HTERT RPE-1 (cell line): ENCODE results near the gene PRR23E.

Experiments used
- in situ Hi-C: fragments of 300-500 bp; cut with MboI; formaldehyde crosslinking; loops from 4 replicates; pipeline ENCODE4 v1.14.3; 2020; ENCODE audit warnings: low sequenced_read_pairs

PRR23E gene

GRCh38 chr3:127207727-127208482 lies 15.0 kb downstream of the PRR23E start:
- in situ Hi-C loops = no loop called here

GRCh38 chr3:127208483-127209100 lies 15.7 kb downstream of the PRR23E start:
- in situ Hi-C loops = no loop called here

GRCh38 chr3:127209155-127209839 lies 16.4 kb downstream of the PRR23E start:
- in situ Hi-C loops = no loop called here

- in situ Hi-C loops = no loop called here
Observed at GRCh38 chr3:127209840-127210653, 17.1 kb downstream of the PRR23E start.

- in situ Hi-C loops = no loop called here
Observed at GRCh38 chr3:127210654-127210943, 17.7 kb downstream of the PRR23E start.

- in situ Hi-C loops = no loop called here
Observed at GRCh38 chr3:127211118-127212060, 18.5 kb downstream of the PRR23E start.

GRCh38 chr3:127212231-127212630 lies 19.3 kb downstream of the PRR23E start:
- in situ Hi-C loops = no loop called here

- in situ Hi-C loops = no loop called here
Observed at GRCh38 chr3:127212711-127213110, 19.8 kb downstream of the PRR23E start.

GRCh38 chr3:127213381-127213918 lies 20.5 kb downstream of the PRR23E start:
- in situ Hi-C loops = no loop called here

- in situ Hi-C loops = no loop called here
Observed at GRCh38 chr3:127214975-127215374, 22.0 kb downstream of the PRR23E start.

GRCh38 chr3:127215714-127216414 lies 22.9 kb downstream of the PRR23E start:
- in situ Hi-C loops = no loop called here

GRCh38 chr3:127216415-127217261 lies 23.7 kb downstream of the PRR23E start:
- in situ Hi-C loops = no loop called here

- in situ Hi-C loops = no loop called here
Observed at GRCh38 chr3:127217596-127218453, 24.9 kb downstream of the PRR23E start.

- in situ Hi-C loops = no loop called here
Observed at GRCh38 chr3:127218454-127218922, 25.6 kb downstream of the PRR23E start.

GRCh38 chr3:127220497-127220896 lies 27.6 kb downstream of the PRR23E start:
- in situ Hi-C loops = no loop called here

- in situ Hi-C loops = no loop called here
Observed at GRCh38 chr3:127221037-127221436, 28.1 kb downstream of the PRR23E start.

GRCh38 chr3:127221446-127222035 lies 28.6 kb downstream of the PRR23E start:
- in situ Hi-C loops = no loop called here
